Right renal cortex interstitium (tissue), 3 donors: ENCODE measurements around the gene PCDH17. TPM values are rescaled to one million over a fixed set of nuclear protein-coding genes. Genes with fewer than 3 reads are reported as not detected.

Experiments
- DNase-seq, 3 donors: peaks; one replicate each; pipeline ENCODE4 v3.0.0-alpha.2; 2013; ENCODE audit warnings: low read depth in 3 of 3, low spot score in 2 of 3
- polyA plus RNA-seq, 3 donors: library from polyadenylated mRNA; unstranded; fragments of 120-200 nt; gene quantifications; one replicate each; pipeline ENCODE4 v1.2.1, GENCODE V29; 2013; ENCODE audit not compliant: insufficient read length in 3 of 3

Gene PCDH17
- polyA plus RNA-seq, 3 donors: 16.2 to 18.7 (median 17.4) TPM

GRCh38 chr13:57724486-57725272 is 93.1 kb downstream of the PCDH17 start:
- no peak for DNase-seq

DNA sequence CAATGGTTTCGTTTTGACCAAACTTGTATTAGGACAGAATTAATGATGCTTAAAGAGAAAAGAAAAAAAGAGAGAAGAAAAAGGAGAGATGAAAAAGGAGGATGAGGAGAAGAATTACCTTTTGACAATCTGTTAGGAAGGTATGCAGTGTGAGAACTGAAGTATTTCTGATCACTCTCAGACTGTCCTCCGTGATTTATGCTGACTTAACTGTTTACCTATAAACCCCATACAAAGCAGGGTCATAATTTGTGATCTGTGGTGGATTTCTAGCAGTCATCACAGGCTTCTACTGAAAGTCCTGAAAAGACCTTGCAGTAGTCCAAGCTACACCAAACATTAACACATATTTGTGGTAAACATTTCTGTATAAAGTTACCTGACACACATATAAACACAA is 93.9 kb downstream of the PCDH17 start:
- DNase-seq: no peak

DNA sequence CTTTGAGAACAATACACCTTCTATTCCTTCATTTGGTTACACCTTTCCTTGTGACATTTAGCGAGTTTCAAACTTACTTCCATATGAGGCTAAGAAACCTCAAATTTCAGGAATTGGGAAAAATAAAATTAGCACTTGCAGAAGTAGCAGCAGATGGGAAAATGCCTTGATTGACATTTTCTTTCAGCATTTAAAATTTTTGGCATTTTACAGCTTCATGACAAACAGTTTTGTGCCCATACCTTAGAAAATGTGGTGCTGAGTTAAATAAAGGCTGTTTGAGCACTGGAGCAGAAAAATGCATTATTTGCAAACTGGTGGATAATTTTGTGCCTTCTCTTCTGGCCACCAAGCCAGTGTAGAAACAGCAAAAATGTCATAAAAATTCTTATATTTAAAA is 95.4 kb downstream of the PCDH17 start:
- no peak for DNase-seq

DNA sequence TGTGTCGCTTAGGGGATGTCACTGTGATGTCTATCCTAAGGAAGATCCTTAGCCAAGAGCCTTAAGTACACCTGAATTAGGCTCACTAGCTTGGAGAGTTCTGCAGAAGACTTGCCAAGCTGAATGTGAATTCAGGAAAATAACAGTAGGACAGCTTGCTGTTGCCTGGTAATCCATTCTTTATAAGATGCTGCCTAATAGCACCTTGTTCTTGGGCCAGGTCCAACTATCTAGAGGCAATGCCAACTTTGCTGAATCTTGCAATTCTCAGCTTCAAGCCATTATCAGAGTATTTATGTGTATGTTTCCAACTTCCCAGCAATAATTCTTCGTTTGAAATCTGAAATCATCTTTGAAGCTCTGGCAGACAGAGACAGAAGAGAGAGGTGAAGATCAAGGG is 102.8 kb downstream of the PCDH17 start:
- DNase-seq: no peak

GRCh38 chr13:57739089-57739488 is 107.5 kb downstream of the PCDH17 start:
- DNase-seq: no peak

DNA sequence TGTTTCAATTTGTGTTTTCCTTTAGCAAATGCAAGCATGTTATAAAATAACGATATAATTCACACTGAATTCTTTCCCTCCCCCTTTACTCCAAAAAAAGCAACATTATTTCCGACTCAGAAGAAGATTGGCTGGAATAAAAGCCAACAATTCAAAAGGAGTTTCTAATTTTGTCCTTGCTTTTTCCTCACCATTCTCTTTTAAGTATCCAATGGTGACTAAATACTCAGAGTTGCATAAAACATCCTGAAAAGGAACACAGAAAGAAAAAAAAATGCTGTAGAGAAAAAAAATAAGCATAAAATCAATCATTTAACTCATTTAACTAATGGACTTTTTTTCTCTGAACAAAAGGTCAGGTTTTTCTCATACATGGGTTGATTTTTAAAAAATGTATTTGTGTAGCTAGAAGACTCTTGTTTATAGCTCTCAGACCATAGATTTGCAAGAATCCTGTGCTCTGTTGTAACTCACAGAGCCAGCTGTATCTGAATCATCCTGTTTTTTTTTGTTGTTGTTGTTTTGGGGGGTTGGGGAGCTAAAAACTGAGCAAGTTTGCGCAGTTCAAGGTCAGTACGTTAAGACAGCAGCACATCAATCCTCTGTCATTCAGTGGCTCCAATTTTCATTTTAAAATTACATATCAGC is 108.1 kb downstream of the PCDH17 start:
- no peak for DNase-seq

DNA sequence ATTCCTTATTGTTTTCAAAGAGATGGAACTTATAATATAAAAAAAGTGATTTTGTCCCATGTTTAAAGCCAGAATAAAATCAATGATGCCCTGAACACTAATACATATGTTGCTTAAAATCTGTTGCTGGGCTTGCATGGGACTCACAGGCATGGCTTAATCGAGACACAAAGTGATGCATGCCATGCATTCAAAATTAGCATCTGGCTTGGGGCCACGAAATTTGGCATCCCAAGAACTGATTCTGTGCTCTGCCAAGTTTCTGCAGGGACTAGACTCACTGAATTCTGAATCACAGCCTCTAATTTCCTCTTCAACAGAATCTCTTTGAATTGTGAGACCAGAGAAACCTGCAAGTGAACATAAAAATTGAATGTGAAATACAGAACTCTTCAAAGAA is 109.2 kb downstream of the PCDH17 start:
- DNase-seq: no peak

DNA sequence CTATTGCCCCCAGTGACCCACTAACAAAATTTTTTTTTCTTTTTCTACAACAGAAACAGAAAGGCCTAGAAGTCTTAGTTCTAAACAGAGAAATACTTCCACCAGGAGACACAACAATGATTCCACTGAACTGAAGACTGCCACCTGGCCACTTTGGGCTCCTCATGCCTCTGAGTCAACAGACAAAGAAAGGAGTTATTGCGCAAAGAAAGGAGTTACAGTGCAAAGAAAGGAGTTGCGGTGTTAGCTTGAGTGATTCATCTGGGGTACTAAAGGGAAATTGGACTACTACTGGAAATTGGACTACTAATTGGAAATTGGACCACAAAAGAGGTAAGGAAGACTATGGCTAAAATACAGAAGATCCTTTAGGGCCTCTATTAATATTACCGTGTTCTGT is 116.6 kb downstream of the PCDH17 start:
- DNase-seq: no peak

- no peak for DNase-seq
Measured at GRCh38 chr13:57760951-57761350, 129.4 kb downstream of the PCDH17 start.

DNA sequence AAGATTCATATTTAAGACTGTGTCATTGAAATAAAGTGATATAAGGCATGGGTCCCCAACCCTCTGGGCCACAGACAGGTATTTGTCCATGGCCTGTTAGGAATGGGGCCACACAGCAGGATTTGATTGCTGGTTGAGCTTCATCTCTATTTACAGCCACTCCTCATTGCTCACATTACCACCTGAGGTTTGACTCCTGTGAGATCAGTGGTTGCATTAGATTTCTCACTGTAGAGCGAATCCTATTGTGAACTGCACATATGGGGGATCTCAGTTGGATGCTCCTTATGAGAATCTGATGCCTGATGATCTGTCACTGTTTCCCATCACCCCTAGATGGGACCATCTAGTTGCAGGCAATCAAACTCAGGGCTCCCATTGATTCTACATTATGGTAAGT is 132.1 kb downstream of the PCDH17 start:
- DNase-seq: no peak
